Lower lobe of right lung (tissue), 2 donors: ENCODE results near the gene SNAPC4. TPM values are rescaled to one million over a fixed set of nuclear protein-coding genes. Genes with fewer than 3 reads are reported as not detected.

Experiments
- ATAC-seq, 2 donors: fragments of 200-7000 bp; cut with Tn5 transposase; one replicate each; pipeline ENCODE4 v1.9.1; 2020 to 2022; ENCODE audit warnings: mild to moderate bottlenecking in 2 of 2, moderate library complexity in 2 of 2
- DNase-seq: peaks from one replicate; pipeline ENCODE4 v3.0.0-alpha.2; 2020
- H3K27ac ChIP-seq: fragments of 200-600 bp; one replicate; pipeline ENCODE4 v1.8.0; 2022
- H3K27me3 ChIP-seq: fragments of 200-600 bp; one replicate; pipeline ENCODE4 v1.8.0; 2022; ENCODE audit warnings: low read depth
- H3K36me3 ChIP-seq: fragments of 200-600 bp; one replicate; pipeline ENCODE4 v1.8.0; 2022; ENCODE audit warnings: mild to moderate bottlenecking
- H3K4me1 ChIP-seq: fragments of 200-600 bp; one replicate; pipeline ENCODE4 v1.8.0; 2022
- H3K4me3 ChIP-seq: fragments of 200-600 bp; one replicate; pipeline ENCODE4 v1.8.0; 2022; ENCODE audit warnings: mild to moderate bottlenecking
- H3K9me3 ChIP-seq: fragments of 200-600 bp; one replicate; pipeline ENCODE4 v1.8.0; 2022
- CTCF ChIP-seq: fragments of 200-600 bp; IDR thresholded peaks from one replicate; pipeline ENCODE4 v1.8.0; 2022; ENCODE audit warnings: antibody characterized with exemption, mild to moderate bottlenecking
- intact Hi-C: fragments of 100-400 bp; cut with DNase I; formaldehyde crosslinking; loops from one replicate; pipeline ENCODE4 v1.11.0; 2022
- total RNA-seq: library from RNA; stranded (reverse); fragmentation: NEBNext Ultra II Directional; extraction: Animal tissue kit (Norgen Biotek cat#: 25700); gene quantifications from one replicate; pipeline ENCODE4 v1.2.1, GENCODE V29; 2021
- donor health status: DM: no; HTN: yes; CAD: no; lungs with severe emphysema.

SNAPC4 gene
- total RNA-seq, 1 donor from 2014 or later, result 7.4 TPM

GRCh38 chr9:136366826-136367225 lies 33.1 kb downstream of the SNAPC4 start:
- no peak for TF ChIP-seq CTCF
- ATAC-seq, result no peak
- Histone ChIP-seq H3K27ac (no peak overlapping the region), H3K4me3 (no peak overlapping the region), H3K36me3 (no peaks in the 10 kb centered on the region), H3K9me3 (no peaks in the 10 kb centered on the region), H3K27me3 (no peaks in the 10 kb centered on the region), H3K4me1 (peaks cover 23% of the 10 kb centered on the region)
- intact Hi-C loops, result no loop called here
- no peak for DNase-seq

GRCh38 chr9:136365775-136366222 lies 34.2 kb downstream of the SNAPC4 start:
- TF ChIP-seq CTCF, result no peak
- Histone ChIP-seq H3K4me1 (peaks cover 28% of the 10 kb centered on the region), H3K4me3 (no peak overlapping the region), H3K27me3 (no peaks in the 10 kb centered on the region), H3K36me3 (no peaks in the 10 kb centered on the region), H3K9me3 (no peaks in the 10 kb centered on the region), H3K27ac (peak overlapping the region; percentile 21)
- ATAC-seq (no peak), DNase-seq (peak; percentile 75)
- intact Hi-C loops, result no loop called here

- Histone ChIP-seq H3K4me1 (peaks cover 28% of the 10 kb centered on the region), H3K9me3 (no peaks in the 10 kb centered on the region), H3K27me3 (no peaks in the 10 kb centered on the region), H3K36me3 (no peaks in the 10 kb centered on the region), H3K4me3 (no peak overlapping the region), H3K27ac (no peak overlapping the region)
- no peak for TF ChIP-seq CTCF
- no peak for DNase-seq
- intact Hi-C loops, result no loop called here
- no peak for ATAC-seq
These were observed 34.8 kb downstream of the SNAPC4 start for GRCh38 chr9:136364942-136365774.

GRCh38 chr9:136363949-136364748 lies 35.8 kb downstream of the SNAPC4 start:
- H3K27ac ChIP-seq, result no peak overlapping the region
- peak; percentile 11 for TF ChIP-seq CTCF
- no peaks in the 10 kb centered on the region for H3K9me3 ChIP-seq
- intact Hi-C loops, result no loop called here
- no peaks in the 10 kb centered on the region for H3K36me3 ChIP-seq
- peak overlapping the region; percentile 79 for H3K4me3 ChIP-seq
- H3K27me3 ChIP-seq, result no peaks in the 10 kb centered on the region
- no peak for DNase-seq
- no peak for ATAC-seq
- H3K4me1 ChIP-seq, result peaks cover 28% of the 10 kb centered on the region

GRCh38 chr9:136363106-136363948 lies 36.6 kb downstream of the SNAPC4 start, which contains the start of gene DNLZ:
TSS of gene DNLZ (minus strand) at chr9:136363744. CDS start at chr9:136363714, 30 bp downstream.
- H3K9me3 ChIP-seq, result no peaks in the 10 kb centered on the region
- H3K36me3 ChIP-seq, result no peaks in the 10 kb centered on the region
- intact Hi-C loops, result no loop called here
- ATAC-seq (peak; percentile 95), DNase-seq (peak; percentile 98)
- H3K4me3 ChIP-seq, result peak within 1 kb of the TSS; percentile 79
- H3K27me3 ChIP-seq, result no peaks in the 10 kb centered on the region
- peaks cover 28% of the 10 kb centered on the region for H3K4me1 ChIP-seq
- peak within 1 kb of the TSS; percentile 92 for H3K27ac ChIP-seq
- TF ChIP-seq CTCF, result peak; percentile 98
